ENCODE data around the gene UNC93B1. TPM values are rescaled to one million over a fixed set of nuclear protein-coding genes. Genes with fewer than 3 reads are reported as not detected.

The UNC93B1 gene
- total and polyA plus RNA-seq, 2 of the 13 experiments (the other 11 are each of a cell fraction or from before 2014, with no cell fraction given) = 8.8 to 18.9 TPM

DNA sequence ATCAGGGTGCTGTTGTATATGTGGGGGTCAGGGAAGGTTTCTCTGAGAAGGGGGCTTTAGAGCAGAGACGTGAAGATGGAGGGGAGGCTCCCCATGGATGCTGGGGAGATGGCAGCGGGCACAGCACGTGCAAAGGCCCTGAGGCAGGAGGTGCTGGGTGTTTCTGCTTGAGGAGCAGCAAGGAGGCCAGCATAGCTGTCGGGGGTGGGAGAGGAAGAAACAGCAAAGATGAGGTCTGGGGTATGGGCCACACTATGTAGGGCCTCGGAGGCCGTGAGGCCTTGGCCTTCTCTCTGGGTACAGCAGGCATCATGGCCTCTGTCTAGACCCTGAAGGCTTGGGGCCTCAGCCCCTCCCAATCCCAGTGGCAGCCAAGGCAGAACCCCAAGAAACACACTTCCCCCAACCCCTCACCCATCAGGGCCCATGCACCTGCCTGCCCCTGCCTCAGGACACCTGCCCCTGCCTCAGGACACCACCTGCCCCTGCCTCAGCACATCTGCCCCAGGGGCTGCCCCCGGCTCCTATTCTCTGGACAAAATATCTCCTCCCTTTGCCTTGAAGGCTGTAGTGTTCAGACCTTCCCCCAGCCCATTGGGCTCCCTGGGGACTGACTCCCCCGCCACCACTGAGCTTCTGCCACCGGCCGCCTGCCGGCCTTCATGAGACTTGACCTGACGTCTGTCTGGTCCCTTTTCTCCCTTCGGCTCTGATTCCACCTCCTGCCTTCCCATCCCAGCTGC lies 12.4 kb upstream of the UNC93B1 start (continued):
- TF ChIP-seq U2AF2 (IDR thresholded peaks at IDR 0.05; ENCODE audit: low read depth, low read length) = no peak
- TF ChIP-seq GTF3A (CRISPR knock-in tag; conservative IDR thresholded peaks at IDR 0.05) = no peak
- no peak for TF ChIP-seq ZNF777 (CRISPR knock-in tag; IDR thresholded peaks at IDR 0.05)
- TF ChIP-seq MEF2D (CRISPR knock-in tag; IDR thresholded peaks at IDR 0.05) = 0 out of 2 replicates have a peak, but pooled peaks have one; percentile 4
- TF ChIP-seq ZNF629 (CRISPR knock-in tag; conservative IDR thresholded peaks at IDR 0.05) = no peak
- peak; percentile 89 for TF ChIP-seq ZMYM3 (CRISPR knock-in tag; IDR thresholded peaks at IDR 0.05)
- peak; percentile 20 for TF ChIP-seq MED8 (CRISPR knock-in tag; IDR thresholded peaks at IDR 0.05; ENCODE audit: insufficient replicate concordance)
- peak; percentile 48; the same call in 1 of the 2 replicates for TF ChIP-seq MEIS2 (CRISPR knock-in tag; IDR thresholded peaks at IDR 0.05)
- TF ChIP-seq, protein P1, sequence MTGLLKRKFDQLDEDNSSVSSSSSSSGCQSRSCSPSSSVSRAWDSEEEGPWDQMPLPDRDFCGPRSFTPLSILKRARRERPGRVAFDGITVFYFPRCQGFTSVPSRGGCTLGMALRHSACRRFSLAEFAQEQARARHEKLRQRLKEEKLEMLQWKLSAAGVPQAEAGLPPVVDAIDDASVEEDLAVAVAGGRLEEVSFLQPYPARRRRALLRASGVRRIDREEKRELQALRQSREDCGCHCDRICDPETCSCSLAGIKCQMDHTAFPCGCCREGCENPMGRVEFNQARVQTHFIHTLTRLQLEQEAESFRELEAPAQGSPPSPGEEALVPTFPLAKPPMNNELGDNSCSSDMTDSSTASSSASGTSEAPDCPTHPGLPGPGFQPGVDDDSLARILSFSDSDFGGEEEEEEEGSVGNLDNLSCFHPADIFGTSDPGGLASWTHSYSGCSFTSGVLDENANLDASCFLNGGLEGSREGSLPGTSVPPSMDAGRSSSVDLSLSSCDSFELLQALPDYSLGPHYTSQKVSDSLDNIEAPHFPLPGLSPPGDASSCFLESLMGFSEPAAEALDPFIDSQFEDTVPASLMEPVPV (CRISPR knock-in tag; IDR thresholded peaks at IDR 0.05) = no peak
- no peak for TF ChIP-seq ZNF572 (CRISPR knock-in tag; IDR thresholded peaks at IDR 0.05)
- TF ChIP-seq, protein P2, sequence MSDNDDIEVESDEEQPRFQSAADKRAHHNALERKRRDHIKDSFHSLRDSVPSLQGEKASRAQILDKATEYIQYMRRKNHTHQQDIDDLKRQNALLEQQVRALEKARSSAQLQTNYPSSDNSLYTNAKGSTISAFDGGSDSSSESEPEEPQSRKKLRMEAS (IDR thresholded peaks at IDR 0.05) = 0 out of 2 replicates have a peak, but pooled peaks have one; percentile 17
- no peak for TF ChIP-seq SP4 (CRISPR knock-in tag; IDR thresholded peaks at IDR 0.05)
- TF ChIP-seq ZNF746 (CRISPR knock-in tag; IDR thresholded peaks at IDR 0.05) = no peak
- 0 out of 2 replicates have a peak, but pooled peaks have one; percentile 12 for TF ChIP-seq HOXA5 (CRISPR knock-in tag; IDR thresholded peaks at IDR 0.05)
- no peak for TF ChIP-seq RXRA (CRISPR knock-in tag; IDR thresholded peaks at IDR 0.05)
- TF ChIP-seq, protein P3, sequence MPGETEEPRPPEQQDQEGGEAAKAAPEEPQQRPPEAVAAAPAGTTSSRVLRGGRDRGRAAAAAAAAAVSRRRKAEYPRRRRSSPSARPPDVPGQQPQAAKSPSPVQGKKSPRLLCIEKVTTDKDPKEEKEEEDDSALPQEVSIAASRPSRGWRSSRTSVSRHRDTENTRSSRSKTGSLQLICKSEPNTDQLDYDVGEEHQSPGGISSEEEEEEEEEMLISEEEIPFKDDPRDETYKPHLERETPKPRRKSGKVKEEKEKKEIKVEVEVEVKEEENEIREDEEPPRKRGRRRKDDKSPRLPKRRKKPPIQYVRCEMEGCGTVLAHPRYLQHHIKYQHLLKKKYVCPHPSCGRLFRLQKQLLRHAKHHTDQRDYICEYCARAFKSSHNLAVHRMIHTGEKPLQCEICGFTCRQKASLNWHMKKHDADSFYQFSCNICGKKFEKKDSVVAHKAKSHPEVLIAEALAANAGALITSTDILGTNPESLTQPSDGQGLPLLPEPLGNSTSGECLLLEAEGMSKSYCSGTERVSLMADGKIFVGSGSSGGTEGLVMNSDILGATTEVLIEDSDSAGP (CRISPR knock-in tag; IDR thresholded peaks at IDR 0.05; ENCODE audit: borderline replicate concordance) = 0 out of 2 replicates have a peak, but pooled peaks have one; percentile 2
- no peak for TF ChIP-seq ZNF264 (CRISPR knock-in tag; IDR thresholded peaks at IDR 0.05)
- TF ChIP-seq CHD4 (IDR thresholded peaks at IDR 0.05; ENCODE audit: borderline replicate concordance, low read length) = 0 out of 2 replicates have a peak, but pooled peaks have one; percentile 39
- TF ChIP-seq, protein P4, sequence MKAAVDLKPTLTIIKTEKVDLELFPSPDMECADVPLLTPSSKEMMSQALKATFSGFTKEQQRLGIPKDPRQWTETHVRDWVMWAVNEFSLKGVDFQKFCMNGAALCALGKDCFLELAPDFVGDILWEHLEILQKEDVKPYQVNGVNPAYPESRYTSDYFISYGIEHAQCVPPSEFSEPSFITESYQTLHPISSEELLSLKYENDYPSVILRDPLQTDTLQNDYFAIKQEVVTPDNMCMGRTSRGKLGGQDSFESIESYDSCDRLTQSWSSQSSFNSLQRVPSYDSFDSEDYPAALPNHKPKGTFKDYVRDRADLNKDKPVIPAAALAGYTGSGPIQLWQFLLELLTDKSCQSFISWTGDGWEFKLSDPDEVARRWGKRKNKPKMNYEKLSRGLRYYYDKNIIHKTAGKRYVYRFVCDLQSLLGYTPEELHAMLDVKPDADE (CRISPR knock-in tag; IDR thresholded peaks at IDR 0.05) = 0 out of 2 replicates have a peak, but pooled peaks have one; percentile 26
- TF ChIP-seq STAG1 (CRISPR knock-in tag; IDR thresholded peaks at IDR 0.05) = 0 out of 2 replicates have a peak, but pooled peaks have one; percentile 7
- no peak for TF ChIP-seq ZBTB7A (CRISPR knock-in tag; IDR thresholded peaks at IDR 0.05)
- TF ChIP-seq, protein P5, sequence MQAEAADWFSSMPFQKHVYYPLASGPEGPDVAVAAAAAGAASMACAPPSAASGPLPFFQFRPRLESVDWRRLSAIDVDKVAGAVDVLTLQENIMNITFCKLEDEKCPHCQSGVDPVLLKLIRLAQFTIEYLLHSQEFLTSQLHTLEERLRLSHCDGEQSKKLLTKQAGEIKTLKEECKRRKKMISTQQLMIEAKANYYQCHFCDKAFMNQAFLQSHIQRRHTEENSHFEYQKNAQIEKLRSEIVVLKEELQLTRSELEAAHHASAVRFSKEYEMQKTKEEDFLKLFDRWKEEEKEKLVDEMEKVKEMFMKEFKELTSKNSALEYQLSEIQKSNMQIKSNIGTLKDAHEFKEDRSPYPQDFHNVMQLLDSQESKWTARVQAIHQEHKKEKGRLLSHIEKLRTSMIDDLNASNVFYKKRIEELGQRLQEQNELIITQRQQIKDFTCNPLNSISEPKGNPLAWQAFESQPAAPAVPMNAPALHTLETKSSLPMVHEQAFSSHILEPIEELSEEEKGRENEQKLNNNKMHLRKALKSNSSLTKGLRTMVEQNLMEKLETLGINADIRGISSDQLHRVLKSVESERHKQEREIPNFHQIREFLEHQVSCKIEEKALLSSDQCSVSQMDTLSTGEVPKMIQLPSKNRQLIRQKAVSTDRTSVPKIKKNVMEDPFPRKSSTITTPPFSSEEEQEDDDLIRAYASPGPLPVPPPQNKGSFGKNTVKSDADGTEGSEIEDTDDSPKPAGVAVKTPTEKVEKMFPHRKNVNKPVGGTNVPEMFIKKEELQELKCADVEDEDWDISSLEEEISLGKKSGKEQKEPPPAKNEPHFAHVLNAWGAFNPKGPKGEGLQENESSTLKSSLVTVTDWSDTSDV (CRISPR knock-in tag; IDR thresholded peaks at IDR 0.05) = no peak
- no peak for TF ChIP-seq RBM22 (optimal IDR thresholded peaks at IDR 0.05; ENCODE audit: low read length)
- no peak for TF ChIP-seq ZFP36L2 (CRISPR knock-in tag; IDR thresholded peaks at IDR 0.05)
